Measurements from ENCODE around the gene TNPO1.
A peak's percentile ranks its signal among the peaks of the same experiment; 100 is the strongest.

TNPO1 gene

DNA sequence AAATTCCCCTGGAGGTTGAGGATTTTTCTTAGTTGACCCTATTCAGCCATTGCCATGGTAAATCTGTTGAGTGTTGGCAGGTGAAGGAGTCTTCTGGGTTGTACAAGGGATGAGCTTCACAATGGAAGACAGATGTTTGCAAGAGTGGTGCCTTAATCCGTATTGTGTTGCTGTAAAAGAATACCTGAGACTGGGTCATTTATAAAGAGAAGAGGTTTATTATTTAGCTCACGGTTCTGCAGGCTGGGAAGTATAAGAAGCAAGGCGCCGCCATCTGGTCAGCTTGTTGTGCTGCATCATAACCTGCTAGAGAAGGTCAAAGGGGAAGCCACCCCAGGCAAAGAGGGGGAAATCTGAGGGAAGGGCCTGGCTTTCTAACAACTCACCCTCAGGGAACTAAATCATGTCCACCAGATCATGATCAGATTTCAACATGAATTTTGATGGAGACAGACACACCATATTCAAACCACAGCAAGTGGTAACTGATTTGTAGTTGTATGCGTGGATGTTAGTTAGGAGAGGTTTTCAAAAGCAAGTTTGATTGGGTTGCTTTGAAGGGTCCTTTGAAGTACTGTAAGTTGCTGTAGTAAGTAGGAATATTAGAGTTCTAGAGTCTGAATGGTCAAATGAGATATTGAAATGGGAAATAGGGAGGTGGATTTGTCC lies 2.5 kb downstream of the TNPO1 start:
- DNase-seq (ENCODE audit: low spot score), result peak; percentile 59

DNA sequence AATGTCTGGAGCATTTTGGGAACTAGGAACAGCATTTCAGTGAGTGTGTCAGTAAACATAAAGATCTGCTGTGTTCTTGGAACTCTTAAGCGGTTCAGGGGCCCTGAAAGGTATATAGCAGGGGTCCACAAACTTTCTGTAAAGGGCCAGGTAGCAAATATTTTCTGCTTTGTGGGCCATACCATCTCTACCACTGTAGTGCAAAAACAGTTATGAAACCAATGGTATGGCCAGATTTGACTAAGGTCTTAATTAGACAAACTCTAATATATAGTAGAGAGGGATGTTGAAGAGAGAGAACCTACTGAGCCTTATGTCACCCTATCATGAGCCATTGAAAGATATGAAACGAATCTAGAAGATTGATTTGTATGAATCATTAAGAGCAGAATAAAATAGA lies 5.3 kb downstream of the TNPO1 start:
- no peak for DNase-seq (ENCODE audit: low spot score)

DNA sequence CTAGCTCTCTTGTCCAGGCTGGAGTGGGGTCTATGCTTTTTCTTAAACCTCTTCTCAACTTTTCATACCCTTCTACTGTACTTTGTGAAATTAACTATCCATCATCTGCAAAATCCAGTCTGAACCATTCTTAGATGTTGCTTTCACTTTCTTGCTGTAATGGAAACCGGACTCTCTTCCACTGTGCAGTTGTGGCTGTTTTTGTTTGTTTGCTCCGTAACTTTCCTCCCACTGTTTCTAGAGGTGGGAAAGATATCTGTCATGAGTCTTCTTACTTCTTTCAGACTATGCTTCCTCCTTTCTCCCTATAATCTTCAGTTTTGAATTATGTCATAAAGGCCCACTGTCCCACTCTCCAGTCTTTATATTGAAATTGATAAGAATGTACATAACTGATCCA lies 6.5 kb downstream of the TNPO1 start:
- no peak for DNase-seq (ENCODE audit: low spot score)

DNA sequence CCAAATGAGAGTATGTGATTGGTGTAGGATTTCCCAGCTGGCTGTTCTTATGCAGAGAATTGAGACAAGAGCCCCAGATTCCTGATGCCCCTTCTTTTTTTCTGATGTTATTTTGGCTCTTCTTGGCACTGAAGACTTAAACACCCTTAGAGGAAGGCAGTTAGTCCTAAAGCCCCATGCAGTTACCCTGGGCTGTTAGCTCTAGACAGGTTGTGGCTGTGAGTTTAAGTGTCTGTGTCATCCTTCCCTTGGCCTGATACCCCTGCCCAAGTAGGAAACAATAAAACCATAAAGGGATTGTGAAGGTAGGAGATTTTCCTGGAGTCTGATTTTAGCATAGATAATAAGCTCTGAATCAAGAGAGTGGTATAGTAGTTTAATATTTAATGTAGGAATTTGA lies 13.2 kb downstream of the TNPO1 start:
- DNase-seq (ENCODE audit: low spot score), result no peak

DNA sequence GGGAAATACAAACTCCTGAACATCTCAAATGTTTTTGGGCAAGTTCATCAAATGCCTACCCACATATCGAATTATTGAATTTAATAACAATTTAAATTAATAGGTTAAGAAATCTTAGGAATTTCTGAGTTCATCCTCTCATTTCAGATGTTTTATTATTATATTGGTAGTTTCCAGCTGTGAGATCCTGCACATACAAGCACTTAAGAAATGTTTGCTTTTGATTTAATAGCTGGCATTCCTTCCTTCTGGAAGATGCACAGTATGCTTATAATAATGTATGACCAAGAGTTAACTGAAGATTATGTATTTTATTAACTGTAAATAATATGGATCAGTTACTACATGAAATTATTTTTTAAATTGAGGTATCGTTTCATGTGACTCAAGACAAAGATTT lies 13.9 kb downstream of the TNPO1 start:
- no peak for DNase-seq (ENCODE audit: low spot score)

DNA sequence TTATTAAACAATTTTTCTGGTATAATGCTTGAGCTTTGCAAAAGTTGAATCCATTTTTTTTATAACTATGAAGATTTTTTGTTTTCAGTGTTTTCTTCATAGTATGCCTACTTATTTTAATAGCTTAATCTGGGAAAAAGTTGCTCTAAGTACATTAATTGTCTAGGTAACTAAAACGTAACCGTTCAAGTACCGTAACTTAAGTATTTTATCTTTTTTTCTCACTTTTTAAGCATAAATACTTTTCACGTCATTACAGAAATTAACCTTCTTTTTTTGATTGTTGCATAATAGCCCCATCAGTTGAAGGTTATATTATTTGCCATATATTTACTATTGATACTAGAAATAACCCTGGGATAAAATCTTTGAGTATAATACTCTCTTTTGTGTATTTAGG lies 15.2 kb downstream of the TNPO1 start:
- no peak for DNase-seq (ENCODE audit: low spot score)

DNA sequence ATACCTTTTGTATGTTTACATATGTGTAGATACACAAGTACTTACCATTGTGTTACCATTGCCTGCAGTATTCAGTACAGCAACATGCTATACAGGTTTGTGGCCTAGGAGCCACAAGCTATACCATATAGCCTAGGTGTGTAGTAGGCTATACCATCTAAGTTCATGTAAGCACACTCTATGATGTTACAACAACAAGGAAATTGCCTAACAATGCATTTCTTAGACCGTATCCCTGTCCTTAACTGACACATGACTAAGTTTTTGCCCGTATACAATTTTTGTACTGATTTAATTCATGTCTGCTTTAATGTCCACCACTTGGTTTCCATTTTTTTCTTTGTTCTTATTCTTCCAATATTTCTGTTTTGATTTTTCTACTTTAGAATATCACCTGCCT lies 18.5 kb downstream of the TNPO1 start:
- no peak for DNase-seq (ENCODE audit: low spot score)

DNA sequence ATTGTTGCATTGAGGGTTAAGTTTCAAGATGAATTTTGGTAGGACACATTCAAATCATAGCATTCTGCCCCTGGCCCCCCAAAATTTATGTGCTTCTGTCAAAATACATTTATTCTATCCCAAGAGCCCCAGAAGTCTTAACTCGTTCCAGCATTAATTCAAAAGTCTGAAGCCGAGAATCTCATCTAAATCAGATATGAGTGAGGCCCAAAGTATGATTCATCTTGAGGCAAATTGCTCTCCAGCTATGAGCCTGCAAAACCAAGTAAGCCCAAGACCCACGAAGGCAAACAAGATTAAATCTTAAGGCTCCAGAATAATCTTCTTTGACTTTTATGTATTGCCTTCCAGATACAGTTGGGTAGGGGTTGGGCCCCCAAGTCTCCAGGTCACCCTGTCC lies 19.2 kb downstream of the TNPO1 start:
- DNase-seq (ENCODE audit: low spot score), result no peak

DNA sequence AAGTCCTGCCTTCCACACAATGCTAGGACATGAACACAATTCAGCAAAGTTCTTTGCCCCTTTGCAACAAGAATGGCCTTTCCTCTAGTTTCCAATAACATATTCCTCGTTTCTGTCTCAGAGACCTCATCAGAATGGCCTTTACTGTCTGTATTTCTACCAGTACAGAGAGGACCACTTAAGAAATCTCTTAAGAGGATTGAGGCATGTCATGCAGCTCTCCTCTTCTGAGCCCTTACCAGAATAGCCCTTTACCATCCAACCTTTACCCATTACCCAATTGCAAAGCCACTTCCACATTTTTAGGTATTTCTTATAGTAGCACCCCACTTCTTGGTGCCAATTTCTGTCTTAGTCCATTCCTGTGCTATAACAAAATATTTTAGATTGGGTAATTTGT lies 20.3 kb downstream of the TNPO1 start:
- no peak for DNase-seq (ENCODE audit: low spot score)

DNA sequence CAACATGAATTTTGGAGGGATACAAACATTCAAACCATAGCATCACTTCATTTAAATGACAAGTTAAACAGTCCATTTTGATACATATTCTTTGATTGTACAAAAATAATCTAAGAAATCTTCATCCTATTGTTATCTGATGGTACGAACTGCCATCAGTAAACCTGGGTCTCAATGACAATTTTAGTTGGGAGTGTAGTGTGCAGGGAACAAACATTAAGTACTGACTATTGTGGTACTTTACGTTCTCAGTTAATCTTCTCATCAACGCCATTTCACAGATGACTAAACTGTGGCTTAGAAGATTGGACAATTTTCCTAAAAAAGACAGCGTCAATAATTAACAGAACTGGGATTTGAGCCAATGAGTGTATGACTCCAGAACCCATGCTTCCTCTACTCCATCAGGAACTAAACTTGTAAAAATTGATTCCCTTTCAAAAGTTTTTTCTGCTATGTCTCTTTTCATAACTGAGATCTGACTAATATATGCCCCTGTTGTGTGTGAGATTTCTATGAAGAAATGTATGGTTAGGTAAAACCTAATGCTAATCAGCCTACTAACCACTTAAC lies 21.1 kb downstream of the TNPO1 start:
- DNase-seq (ENCODE audit: low spot score), result no peak

DNA sequence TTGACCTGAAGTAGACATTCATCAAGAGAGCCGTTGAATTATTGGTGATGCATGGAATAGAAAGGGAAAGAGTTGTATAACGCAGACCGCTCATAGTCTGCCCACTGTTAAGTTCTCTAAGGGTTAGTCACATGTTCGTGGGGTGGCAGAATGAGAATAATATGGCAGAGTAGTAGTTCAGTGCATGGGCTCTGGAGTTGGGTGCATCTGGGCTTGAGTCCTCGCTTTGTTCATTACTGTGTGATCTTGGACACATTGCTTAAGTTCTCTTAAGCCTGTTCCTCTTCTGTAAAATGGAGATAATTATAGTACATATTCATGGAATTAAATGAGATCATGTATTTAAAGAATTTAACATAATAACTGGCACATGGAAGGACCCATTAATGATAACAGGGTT lies 23.6 kb downstream of the TNPO1 start:
- DNase-seq (ENCODE audit: low spot score), result no peak

DNA sequence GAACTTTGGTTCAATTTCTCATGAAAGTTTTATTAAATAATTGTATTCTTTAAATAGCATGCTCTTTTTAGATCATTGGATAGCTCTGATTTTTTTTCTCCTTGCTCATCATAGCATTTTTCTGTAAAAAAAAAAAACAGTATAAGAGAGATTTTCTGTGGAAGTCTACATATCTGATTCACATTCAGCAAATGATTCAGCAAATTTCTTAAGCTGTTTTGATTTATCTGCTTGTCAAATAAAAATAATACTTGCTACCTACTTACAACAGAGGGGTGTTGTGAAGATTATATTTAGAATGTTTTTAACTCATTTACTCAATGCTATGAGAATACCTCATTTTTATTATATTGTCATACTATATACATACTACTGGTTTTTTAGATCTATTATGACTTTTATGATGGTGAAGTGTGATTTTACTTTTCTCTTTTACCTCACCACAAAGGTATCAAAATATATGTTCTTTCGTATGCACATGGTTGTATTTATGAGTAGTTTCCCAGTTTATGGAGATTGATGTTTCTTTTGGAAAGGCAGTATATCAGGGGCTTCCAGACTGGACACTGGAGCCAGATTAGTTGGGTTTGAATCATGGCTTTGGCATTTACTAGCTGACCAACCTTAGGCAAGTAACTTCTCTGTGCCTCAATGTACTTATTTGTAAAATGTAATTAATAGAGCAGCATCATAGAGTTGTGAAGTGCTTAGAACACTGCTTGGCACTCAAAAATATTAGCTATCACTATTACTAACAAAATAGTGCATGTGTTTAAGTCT lies 25.5 kb downstream of the TNPO1 start:
- no peak for DNase-seq (ENCODE audit: low spot score)

DNA sequence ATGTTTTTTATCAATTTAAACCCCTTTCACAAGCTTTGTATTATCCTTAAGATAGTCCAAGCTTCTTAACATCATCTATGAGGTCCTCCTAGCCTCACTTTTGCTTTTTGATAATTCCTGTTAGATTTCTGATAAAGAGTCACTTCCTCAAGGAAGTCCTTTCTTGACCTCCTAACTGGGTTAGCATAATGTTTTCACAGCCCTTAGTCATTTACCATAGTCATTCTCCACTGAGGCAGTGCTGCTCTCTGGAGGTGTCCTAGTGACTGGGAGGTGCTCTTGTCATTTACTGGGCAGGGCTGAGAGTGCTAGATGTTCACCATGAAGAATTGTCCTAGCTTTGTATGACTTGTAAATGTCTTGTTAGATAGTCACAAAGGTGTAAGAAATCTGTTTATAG lies 26.4 kb downstream of the TNPO1 start:
- no peak for DNase-seq (ENCODE audit: low spot score)

DNA sequence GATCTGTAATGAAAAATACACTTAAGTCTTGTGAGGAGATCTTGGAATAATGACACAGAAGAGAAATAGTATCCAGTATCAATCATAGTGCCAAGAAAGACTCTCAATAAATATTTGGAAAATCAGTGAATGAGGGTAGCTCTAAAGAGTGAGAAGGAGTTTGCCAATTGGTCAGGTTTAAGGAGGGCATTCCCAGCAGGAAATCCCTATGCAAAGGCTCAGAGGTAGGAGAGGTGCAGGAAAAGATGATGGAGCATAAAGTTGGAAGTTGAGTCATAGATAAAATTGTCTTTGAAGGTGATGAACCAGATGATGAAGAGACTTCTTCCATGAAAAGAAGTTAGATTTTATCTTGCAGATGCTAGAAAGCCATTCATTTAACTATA lies 27.8 kb downstream of the TNPO1 start:
- no peak for DNase-seq (ENCODE audit: low spot score)

DNA sequence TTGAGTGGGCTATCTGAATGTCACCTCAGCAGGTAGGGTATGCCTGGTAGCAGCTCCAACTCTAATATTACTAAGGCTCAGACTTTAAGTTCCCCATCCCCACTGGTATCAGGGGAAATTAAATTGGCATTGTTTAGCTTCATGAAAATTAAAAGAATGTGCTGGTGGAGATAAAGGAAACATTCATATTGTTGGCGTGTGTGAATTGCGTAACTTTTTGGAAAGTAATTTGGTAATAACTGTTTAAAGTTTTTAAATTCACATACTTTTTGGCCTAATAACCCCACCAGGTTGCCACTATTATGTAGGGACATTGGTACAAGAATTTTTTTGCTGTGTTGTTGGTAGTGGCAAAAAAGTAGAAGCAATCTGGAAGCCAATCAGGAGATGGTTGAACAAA lies 29.4 kb downstream of the TNPO1 start:
- DNase-seq (ENCODE audit: low spot score), result no peak

DNA sequence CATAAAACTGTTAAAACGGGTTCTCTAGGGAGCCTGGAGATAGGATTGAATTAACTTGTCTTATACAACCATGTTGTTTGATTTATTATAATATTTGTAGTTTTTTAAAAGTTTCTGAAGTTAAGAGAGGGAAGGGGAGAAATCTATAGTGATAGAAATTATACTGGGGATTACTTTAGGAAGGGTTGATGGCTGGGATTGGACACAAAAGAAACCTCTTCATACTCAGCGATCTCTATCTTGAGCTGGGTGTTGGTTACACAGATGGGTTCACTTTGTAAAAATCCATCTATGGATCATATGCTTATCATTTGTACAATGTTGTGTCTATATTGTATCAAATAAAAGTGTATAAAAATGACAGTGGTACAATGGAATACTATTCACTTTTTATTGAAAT lies 30.0 kb downstream of the TNPO1 start:
- DNase-seq (ENCODE audit: low spot score), result no peak

DNA sequence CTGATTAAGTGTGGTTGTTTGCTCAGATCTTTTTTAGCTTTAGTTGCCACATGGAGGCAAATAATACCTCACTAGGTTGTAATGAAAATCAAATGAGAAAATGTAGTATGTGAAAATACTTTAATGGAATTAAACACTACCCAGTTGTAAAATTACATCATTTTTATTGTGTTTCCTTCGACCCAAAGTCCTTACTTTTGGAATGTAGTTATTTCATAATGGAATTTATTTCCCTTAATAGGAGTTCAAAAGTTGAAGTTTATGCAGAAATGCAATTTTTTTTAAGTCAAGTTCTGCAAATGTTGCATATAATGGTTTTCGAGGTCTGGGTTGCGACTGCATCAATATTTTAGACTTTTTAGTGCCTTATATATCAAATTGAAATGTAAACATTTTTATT lies 31.0 kb downstream of the TNPO1 start:
- no peak for DNase-seq (ENCODE audit: low spot score)

DNA sequence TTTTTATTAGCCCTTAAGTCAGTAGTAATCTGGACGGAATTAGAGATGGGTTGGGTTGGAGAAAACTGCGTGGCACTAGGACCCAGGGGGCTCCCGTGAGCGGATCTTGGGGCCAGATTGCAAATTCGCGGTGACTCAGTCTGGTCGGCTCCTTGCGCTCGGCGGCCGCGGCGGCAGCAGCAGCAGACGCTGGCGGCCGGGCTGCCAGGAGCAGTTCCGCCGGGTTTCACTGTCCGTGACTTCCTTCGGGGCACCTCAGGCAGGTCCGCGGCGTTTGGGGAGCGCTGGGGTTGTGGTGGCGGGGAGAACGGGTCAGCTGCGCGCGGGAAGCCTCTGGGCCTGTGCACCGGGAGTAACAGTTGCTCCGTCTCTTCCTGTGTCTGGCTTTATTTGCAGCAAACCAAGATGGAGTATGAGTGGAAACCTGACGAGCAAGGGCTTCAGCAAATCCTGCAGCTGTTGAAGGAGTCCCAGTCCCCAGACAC lies 31.6 kb downstream of the TNPO1 start:
- peak; percentile 86 for DNase-seq (ENCODE audit: low spot score)

DNA sequence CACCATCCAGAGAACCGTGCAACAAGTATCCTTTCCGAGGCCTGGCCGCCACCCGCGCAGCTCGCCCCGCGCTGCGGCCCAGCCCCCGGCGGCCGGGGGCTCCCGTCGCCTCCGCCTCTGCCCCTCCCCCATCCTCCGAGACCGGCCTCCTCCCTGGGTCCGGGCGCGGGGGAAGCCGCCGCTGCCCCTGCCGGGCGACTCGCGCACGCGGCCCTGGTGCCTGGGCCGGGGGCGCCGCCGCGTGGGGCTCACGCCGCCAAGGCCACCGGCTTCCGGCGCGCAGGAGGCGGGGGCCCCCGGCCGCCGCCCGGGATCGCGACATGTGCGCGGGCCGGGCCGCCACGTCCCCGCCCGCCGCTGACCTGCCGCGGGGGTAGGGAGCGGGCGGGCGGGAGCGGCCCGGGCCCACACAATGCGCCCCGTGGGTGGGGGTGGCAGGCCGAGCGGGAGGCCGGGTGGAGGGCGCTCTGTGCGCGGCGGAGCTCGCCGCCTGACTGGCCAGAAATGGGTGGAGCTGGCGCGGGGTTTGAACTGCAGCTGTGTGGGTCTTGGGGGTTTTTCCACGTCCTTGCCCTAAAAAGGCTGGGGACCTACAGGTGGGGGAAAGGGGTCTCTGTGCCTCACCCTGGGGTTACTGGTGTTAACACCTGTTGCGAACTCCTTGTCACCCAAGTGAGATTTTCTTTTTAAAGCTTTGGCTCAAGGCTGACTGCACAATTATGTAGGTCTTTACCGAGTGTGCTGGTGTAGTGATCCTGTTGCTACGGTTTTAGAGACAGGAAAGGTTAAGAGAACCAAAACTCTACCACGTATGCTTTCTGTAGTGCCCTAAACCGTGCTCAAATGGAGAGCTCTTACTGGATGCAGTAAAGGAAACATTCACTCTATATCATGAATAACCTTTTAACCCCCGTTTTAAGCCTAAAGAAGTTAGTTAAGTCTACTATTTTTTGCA lies 32.3 kb downstream of the TNPO1 start:
- peak; percentile 33 for DNase-seq (ENCODE audit: low spot score)

DNA sequence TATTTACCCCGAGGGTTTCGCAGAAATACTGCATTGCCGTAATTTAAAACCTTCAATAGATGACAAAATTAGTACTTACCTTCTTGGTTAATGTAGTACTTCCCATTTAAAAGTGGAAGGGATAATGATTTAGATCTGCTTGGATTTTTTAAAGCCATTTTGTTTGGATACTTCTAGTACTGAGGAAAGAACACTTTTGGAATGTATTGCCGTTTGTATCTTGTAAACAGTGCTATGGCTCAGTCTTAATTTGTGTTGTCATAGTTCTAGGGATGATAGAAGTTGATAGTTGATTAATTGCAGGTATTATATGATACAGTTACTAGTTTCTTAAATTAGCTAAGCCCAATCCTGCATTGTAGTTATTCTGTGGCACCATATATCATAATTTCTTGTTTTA lies 33.1 kb downstream of the TNPO1 start:
- DNase-seq (ENCODE audit: low spot score), result no peak

DNA sequence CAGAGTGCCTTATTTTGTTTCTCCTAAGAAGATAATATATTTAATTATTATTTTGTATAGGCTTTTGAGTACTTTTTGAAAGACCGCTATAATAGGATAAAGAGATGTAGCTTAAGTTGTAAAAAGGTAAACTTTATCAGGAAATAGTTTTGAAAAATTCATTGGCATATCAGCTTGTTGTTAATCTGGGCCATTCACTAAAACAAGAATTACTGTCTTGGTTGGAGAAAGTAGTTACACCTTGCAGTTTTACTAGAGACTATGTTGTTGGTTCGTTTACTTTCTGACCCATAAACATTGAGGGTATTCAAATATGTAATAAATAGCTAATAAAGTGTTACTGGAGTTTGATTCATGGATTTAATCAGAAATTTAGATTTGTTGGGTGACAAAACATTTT lies 33.7 kb downstream of the TNPO1 start:
- no peak for DNase-seq (ENCODE audit: low spot score)

DNA sequence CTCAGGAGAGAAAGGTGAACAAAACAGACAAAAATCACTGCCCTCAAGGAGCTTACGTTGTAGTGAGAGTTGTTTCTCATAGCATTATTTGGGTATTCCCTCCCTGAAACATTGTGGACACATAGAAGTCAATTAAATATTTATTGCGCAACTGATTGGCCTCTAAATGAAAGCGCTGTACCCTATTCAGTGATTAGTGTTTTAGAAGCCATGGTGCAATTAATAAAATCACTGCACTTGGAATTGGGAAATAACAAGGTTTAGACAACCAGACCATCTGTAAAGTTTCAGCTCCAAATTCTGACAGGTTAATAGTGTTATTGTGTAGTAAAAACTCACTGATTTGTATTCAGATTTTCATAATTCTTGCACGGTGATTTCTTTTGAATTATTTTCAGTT lies 35.9 kb downstream of the TNPO1 start:
- no peak for DNase-seq (ENCODE audit: low spot score)

Data from CD4-positive, alpha-beta T cell treated with Interleukin-2 at 100 ng/mL for 4 hours (primary cell).